Transverse colon (tissue), 4 donors: Measurements from ENCODE around the gene THNSL1.

ENCODE experiments used
- EP300 ChIP-seq: sonication (generic); formaldehyde crosslinking; IDR thresholded peaks from one replicate; pipeline ENCODE4 v1.6.1; 2017; ENCODE audit warnings: antibody characterized with exemption, low read depth
- POLR2A ChIP-seq: fragments of 450-650 bp; IDR thresholded peaks from one replicate; pipeline ENCODE4 v1.6.1; 2016; ENCODE audit warnings: antibody characterized with exemption, mild to moderate bottlenecking, moderate library complexity
- POLR2AphosphoS5 ChIP-seq, 3 donors: sonication (generic); formaldehyde crosslinking; IDR thresholded peaks; one replicate each; pipeline ENCODE4 v1.6.1; 2016; ENCODE audit warnings: antibody characterized with exemption in 3 of 3
- TF ChIP-seq, protein P1 (sequence below), 5 experiments: fragments of 200-600 bp in 3 of 5; fragments of 450-650 bp in 2 of 5; sonication (generic) in 3 of 5; IDR thresholded peaks; 1 replicate in 2 of 5; 2 replicates in 3 of 5; pipeline ENCODE4 v1.5.1; 2016 to 2017; ENCODE audit warnings: antibody characterized with exemption in 5 of 5, inconsistent platforms in 3 of 5, mild to moderate bottlenecking in 2 of 5, moderate library complexity in 1 of 5

- TF ChIP-seq, protein P1, sequence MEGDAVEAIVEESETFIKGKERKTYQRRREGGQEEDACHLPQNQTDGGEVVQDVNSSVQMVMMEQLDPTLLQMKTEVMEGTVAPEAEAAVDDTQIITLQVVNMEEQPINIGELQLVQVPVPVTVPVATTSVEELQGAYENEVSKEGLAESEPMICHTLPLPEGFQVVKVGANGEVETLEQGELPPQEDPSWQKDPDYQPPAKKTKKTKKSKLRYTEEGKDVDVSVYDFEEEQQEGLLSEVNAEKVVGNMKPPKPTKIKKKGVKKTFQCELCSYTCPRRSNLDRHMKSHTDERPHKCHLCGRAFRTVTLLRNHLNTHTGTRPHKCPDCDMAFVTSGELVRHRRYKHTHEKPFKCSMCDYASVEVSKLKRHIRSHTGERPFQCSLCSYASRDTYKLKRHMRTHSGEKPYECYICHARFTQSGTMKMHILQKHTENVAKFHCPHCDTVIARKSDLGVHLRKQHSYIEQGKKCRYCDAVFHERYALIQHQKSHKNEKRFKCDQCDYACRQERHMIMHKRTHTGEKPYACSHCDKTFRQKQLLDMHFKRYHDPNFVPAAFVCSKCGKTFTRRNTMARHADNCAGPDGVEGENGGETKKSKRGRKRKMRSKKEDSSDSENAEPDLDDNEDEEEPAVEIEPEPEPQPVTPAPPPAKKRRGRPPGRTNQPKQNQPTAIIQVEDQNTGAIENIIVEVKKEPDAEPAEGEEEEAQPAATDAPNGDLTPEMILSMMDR (IDR thresholded peaks at IDR 0.05) = no peak
- TF ChIP-seq POLR2A (no peak), POLR2AphosphoS5 (IDR thresholded peaks at IDR 0.05) (no peak), EP300 (no peak)
Measured at GRCh38 chr10:25028711-25029110, 12.3 kb downstream of the THNSL1 start.
